PFSK-1 (cell line): ENCODE results near the gene ERC2.

ENCODE experiments used
- FOXP2 ChIP-seq: optimal IDR thresholded peaks from 2 replicates; pipeline ENCODE3; 2011; ENCODE audit warnings: borderline replicate concordance, control low read depth, inconsistent platforms; ENCODE audit not compliant: insufficient read depth; ENCODE audit errors: extremely low read length, extremely low read depth
- POLR2AphosphoS5 ChIP-seq: IDR thresholded peaks from 2 replicates; pipeline ENCODE4 v1.6.1; 2012; ENCODE audit warnings: low read depth, mild to moderate bottlenecking, control low read depth, low read length, moderate library complexity
- REST ChIP-seq, 2 experiments: IDR thresholded peaks; 2 replicates each; pipeline versions ENCODE4 v1.6.1 to v1.8.0; 2011 to 2012; ENCODE audit warnings: low read depth in 2 of 2, low read length in 2 of 2, control low read depth in 1 of 2, inconsistent platforms in 1 of 2, mild to moderate bottlenecking in 1 of 2, moderate library complexity in 1 of 2; ENCODE audit not compliant: insufficient read depth in 1 of 2
- SIN3A ChIP-seq: IDR thresholded peaks from 2 replicates; pipeline ENCODE4 v1.6.1; 2012; ENCODE audit warnings: mild to moderate bottlenecking, low read length, moderate library complexity, borderline replicate concordance; ENCODE audit not compliant: insufficient read depth
- TAF1 ChIP-seq: IDR thresholded peaks from 2 replicates; pipeline ENCODE4 v1.6.1; 2012; ENCODE audit warnings: low read length, control low read depth, borderline replicate concordance; ENCODE audit not compliant: insufficient read depth

ERC2 gene

GRCh38 chr3:55524565-55525244 is 943.6 kb downstream of the ERC2 start:
- TF ChIP-seq TAF1: no peak
- TF ChIP-seq SIN3A: no peak
- TF ChIP-seq REST (IDR thresholded peaks at IDR 0.05; ENCODE audit: insufficient read depth in 1 of 2, low read depth in 2 of 2, low read length in 2 of 2): no peak
- no peak for TF ChIP-seq FOXP2
- no peak for TF ChIP-seq POLR2AphosphoS5

GRCh38 chr3:55523471-55523870 is 944.8 kb downstream of the ERC2 start:
- TF ChIP-seq SIN3A (no peak), REST (IDR thresholded peaks at IDR 0.05; ENCODE audit: insufficient read depth in 1 of 2, low read depth in 2 of 2, low read length in 2 of 2) (no peak), TAF1 (no peak), FOXP2 (no peak), POLR2AphosphoS5 (no peak)

GRCh38 chr3:55521738-55522421 is 946.4 kb downstream of the ERC2 start:
- TF ChIP-seq SIN3A (no peak), TAF1 (no peak), REST (IDR thresholded peaks at IDR 0.05; ENCODE audit: insufficient read depth in 1 of 2, low read depth in 2 of 2, low read length in 2 of 2) (no peak), FOXP2 (no peak), POLR2AphosphoS5 (no peak)

- TF ChIP-seq FOXP2 (no peak), SIN3A (no peak), POLR2AphosphoS5 (no peak), TAF1 (no peak), REST (IDR thresholded peaks at IDR 0.05; ENCODE audit: insufficient read depth in 1 of 2, low read depth in 2 of 2, low read length in 2 of 2) (no peak)
Observed at GRCh38 chr3:55521064-55521737, 947.1 kb downstream of the ERC2 start.
